Heart right ventricle (tissue), 16 donors: Measurements from ENCODE around the gene TXNRD1. TPM values are rescaled to one million over a fixed set of nuclear protein-coding genes. Genes with fewer than 3 reads are reported as not detected.

Experiments used
- ATAC-seq, 8 donors: fragments of 200-7000 bp; cut with Tn5 transposase; one replicate each; pipeline ENCODE4 v1.9.1; 2020; ENCODE audit warnings: mild to moderate bottlenecking in 8 of 8, moderate library complexity in 8 of 8, moderate number of reproducible peaks in 1 of 8
- DNase-seq, 2 donors: peaks; one replicate each; pipeline ENCODE4 v3.0.0-alpha.2; 2020
- H3K27ac ChIP-seq, 10 donors: fragments of 200-600 bp; sonication (generic) in 2 of 10; one replicate each; pipeline versions ENCODE4 v1.5.0 to v1.8.0; 2020 to 2022; ENCODE audit warnings: mild to moderate bottlenecking in 3 of 10
- H3K27me3 ChIP-seq, 7 donors: fragments of 200-600 bp; one replicate each; pipeline ENCODE4 v1.8.0; 2021 to 2022; ENCODE audit warnings: mild to moderate bottlenecking in 2 of 7
- H3K36me3 ChIP-seq, 9 donors: fragments of 200-600 bp; sonication (generic) in 1 of 9; one replicate each; pipeline versions ENCODE4 v1.5.0 to v1.8.0; 2020 to 2022; ENCODE audit warnings: mild to moderate bottlenecking in 2 of 9
- H3K4me1 ChIP-seq, 9 donors: fragments of 200-600 bp; sonication (generic) in 1 of 9; one replicate each; pipeline versions ENCODE4 v1.5.0 to v1.8.0; 2020 to 2022; ENCODE audit warnings: mild to moderate bottlenecking in 4 of 9
- H3K4me3 ChIP-seq, 10 donors: fragments of 200-600 bp; sonication (generic) in 2 of 10; one replicate each; pipeline versions ENCODE4 v1.5.0 to v1.8.0; 2020 to 2022; ENCODE audit warnings: mild to moderate bottlenecking in 7 of 10, moderate library complexity in 2 of 10
- H3K9me3 ChIP-seq, 11 donors: fragments of 200-600 bp in 10 of 11; sonication (generic) in 2 of 11; one replicate each; pipeline versions ENCODE4 v1.5.0 to v1.8.0; 2013 to 2022; ENCODE audit warnings: mild to moderate bottlenecking in 2 of 11, control low read depth in 1 of 11, moderate library complexity in 1 of 11
- WGBS, 2 donors: extraction: QIAGEN DNeasy Blood & Tissue Kit; methylation state at CpG; one replicate each; pipeline ENCODE4 v1.1.7; 2013; ENCODE audit warnings: inconsistent platforms in 1 of 2; 5-methylcytosine and 5-hydroxymethylcytosine counted together
- intact Hi-C, 10 donors: fragments of 100-400 bp; cut with DNase I; formaldehyde crosslinking; loops; one replicate each; pipeline versions ENCODE4 v1.11.1 to v1.14.2; 2022
- polyA plus RNA-seq, 2 donors: library from polyadenylated mRNA; stranded (reverse); fragments of 200-250 nt; gene quantifications; one replicate each; pipeline ENCODE4 v1.2.3, GENCODE V29; 2013
- total RNA-seq, 10 donors: library from RNA; stranded (reverse); fragmentation: NEBNext Ultra II Directional in 3 of 10; extraction: Animal tissue kit (Norgen Biotek cat#: 25700) in 3 of 10; gene quantifications; one replicate each; pipeline versions ENCODE4 v1.2.1 to v1.2.4, GENCODE V29; 2021 to 2023
- TF ChIP-seq, protein P1 (sequence below), 9 donors: fragments of 200-600 bp; sonication (generic) in 2 of 9; IDR thresholded peaks; one replicate each; pipeline versions ENCODE4 v1.5.0 to v1.8.0; 2021 to 2022; ENCODE audit warnings: antibody characterized with exemption in 9 of 9, mild to moderate bottlenecking in 5 of 9, moderate library complexity in 1 of 9
- donor health status: Arrhythmogenic right ventricular cardiomyopathy.
- donor health status: ischemic (EF 13 %, LVEDD 7.1; RV severe dilation, severe dysfunction).
- donor health status: healthy with polysubstance abuse.
- donor health status: DM: no; HTN: yes; CAD: no.
- donor health status: DM: no; HTN: no; CAD: no.
- donor health status: ischemic (EF 25% LVEDD 6.9; RV normal size, moderate dysfunction).
- donor health status: ischemic (EF 25% LVEDD 5.7; RV mildly dilated, moderate dysfunction).
- donor health status: healthy.
- donor health status: DM: yes; HTN: yes; CAD: no.
- donor health status: Ischemic cardiomyopathy.
- donor health status: ischemic (EF 35%, LVEDD 5.7; RV mildly dilated, moderate dysfunction).
- donor health status: nonischemic (EF 11% LVEDD 7.7; RV severe dilation, severe dysfunction).
- donor health status: DM: yes; HTN: yes; CAD: no.
- donor health status: PGD.
- donor health status: ischemic (EF 29% LVEDD 5.4; RV normal size, mild dysfunction).
- donor health status: nonischemic (EF 23%, LVEDD 6.1; RV moderate dilation, normal function).

The TXNRD1 gene
- total and polyA plus RNA-seq, 12 donors: 20.6 to 113 (median 79.5) TPM

- Histone ChIP-seq H3K4me3 (no peak overlapping the region), H3K36me3 (no peaks in the 10 kb centered on the region), H3K27me3 (peaks cover 0 to 4% (median 0%) of the 10 kb centered on the region in 7 donors), H3K4me1 (peaks cover 0 to 10% (median 0%) of the 10 kb centered on the region in 9 donors), H3K9me3 (peaks cover 0 to 3% (median 0%) of the 10 kb centered on the region in 11 donors), H3K27ac (no peak overlapping the region)
- ATAC-seq (no peak), DNase-seq (no peak)
- intact Hi-C loops: loop anchor here in 1 of 10 donors (5.0 kb wide), 1 partner anchor 674 kb away; no protein-coding TSS in a partner anchor
- 92 to 93% methylated on average over 4 of the region's 4 CpGs for WGBS, 2 donors
- TF ChIP-seq, protein P1, sequence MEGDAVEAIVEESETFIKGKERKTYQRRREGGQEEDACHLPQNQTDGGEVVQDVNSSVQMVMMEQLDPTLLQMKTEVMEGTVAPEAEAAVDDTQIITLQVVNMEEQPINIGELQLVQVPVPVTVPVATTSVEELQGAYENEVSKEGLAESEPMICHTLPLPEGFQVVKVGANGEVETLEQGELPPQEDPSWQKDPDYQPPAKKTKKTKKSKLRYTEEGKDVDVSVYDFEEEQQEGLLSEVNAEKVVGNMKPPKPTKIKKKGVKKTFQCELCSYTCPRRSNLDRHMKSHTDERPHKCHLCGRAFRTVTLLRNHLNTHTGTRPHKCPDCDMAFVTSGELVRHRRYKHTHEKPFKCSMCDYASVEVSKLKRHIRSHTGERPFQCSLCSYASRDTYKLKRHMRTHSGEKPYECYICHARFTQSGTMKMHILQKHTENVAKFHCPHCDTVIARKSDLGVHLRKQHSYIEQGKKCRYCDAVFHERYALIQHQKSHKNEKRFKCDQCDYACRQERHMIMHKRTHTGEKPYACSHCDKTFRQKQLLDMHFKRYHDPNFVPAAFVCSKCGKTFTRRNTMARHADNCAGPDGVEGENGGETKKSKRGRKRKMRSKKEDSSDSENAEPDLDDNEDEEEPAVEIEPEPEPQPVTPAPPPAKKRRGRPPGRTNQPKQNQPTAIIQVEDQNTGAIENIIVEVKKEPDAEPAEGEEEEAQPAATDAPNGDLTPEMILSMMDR (IDR thresholded peaks at IDR 0.05): no peak
Measured at GRCh38 chr12:104378427-104378826, 162.8 kb downstream of the TXNRD1 start.

GRCh38 chr12:104381341-104381730 lies 165.8 kb downstream of the TXNRD1 start:
- DNase-seq (no peak), ATAC-seq (no peak)
- Histone ChIP-seq H3K4me1 (peaks cover 0 to 10% (median 0%) of the 10 kb centered on the region in 9 donors), H3K27me3 (peaks cover 0 to 4% (median 0%) of the 10 kb centered on the region in 7 donors), H3K9me3 (no peaks in the 10 kb centered on the region), H3K27ac (no peak overlapping the region), H3K36me3 (no peaks in the 10 kb centered on the region), H3K4me3 (no peak overlapping the region)
- intact Hi-C loops: loop anchor here in 9 of 10 donors (2.0 to 10.0 kb wide), 10 partner anchors 76 to 673 kb away; partner anchors contain the start of gene CHST11 (in 1 of the 9)
- 48 to 57% methylated on average over 2 of the region's 2 CpGs for WGBS, 2 donors
- TF ChIP-seq, protein P1 (IDR thresholded peaks at IDR 0.05): no peak

DNA sequence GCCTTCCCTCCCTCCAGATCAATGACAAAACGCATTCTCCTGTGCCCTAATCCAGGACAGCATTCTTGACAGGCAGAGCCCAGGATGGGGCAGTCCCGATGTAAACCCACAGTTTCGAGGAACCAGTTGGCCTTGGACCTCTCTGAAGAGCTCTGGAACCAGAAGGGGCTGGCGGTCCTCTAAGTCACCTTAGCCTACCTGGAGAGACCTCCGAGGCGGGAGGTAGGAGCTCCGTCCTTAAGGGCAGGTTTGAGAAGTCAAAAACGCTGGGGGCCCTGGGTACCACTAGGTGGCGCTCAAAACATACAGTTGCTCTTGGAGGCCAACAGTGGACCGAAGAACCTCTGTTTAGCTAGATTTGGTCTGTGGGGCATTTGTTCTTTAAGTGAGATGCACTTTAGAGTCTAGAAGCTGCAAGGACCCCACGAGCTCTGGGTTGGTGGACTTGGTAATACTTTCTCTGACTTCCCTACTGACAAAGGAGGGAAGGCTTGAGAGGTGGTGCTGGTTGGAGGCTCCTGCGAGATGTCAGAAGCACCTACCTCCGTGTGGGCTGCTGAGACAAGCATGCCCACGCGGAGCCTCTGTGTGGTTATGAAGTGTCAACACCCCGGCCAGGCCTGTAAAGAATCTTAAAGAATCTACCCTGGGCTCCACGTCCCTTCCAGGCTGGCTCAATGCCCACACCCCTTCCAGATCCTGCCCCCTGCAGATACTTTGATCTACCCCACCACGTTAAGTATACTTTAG lies 166.3 kb downstream of the TXNRD1 start:
- Histone ChIP-seq H3K27me3 (peaks cover 0 to 4% (median 0%) of the 10 kb centered on the region in 7 donors), H3K27ac (no peak overlapping the region), H3K4me1 (peaks cover 0 to 10% (median 0%) of the 10 kb centered on the region in 9 donors), H3K4me3 (no peak overlapping the region), H3K36me3 (no peaks in the 10 kb centered on the region), H3K9me3 (no peaks in the 10 kb centered on the region)
- DNase-seq (peak; percentile 73 to 80), ATAC-seq (peak; percentile 72 to 92 (median 88))
- TF ChIP-seq, protein P1 (IDR thresholded peaks at IDR 0.05): peak; percentile 91 to 99 (median 96)
- 15 to 17% methylated on average over 18 of the region's 18 CpGs for WGBS, 2 donors
- intact Hi-C loops: loop anchor here (1.0 to 10.0 kb wide), 12 partner anchors 75 to 673 kb away; partner anchors contain the start of gene CHST11 (in 1 of the 10)

DNA sequence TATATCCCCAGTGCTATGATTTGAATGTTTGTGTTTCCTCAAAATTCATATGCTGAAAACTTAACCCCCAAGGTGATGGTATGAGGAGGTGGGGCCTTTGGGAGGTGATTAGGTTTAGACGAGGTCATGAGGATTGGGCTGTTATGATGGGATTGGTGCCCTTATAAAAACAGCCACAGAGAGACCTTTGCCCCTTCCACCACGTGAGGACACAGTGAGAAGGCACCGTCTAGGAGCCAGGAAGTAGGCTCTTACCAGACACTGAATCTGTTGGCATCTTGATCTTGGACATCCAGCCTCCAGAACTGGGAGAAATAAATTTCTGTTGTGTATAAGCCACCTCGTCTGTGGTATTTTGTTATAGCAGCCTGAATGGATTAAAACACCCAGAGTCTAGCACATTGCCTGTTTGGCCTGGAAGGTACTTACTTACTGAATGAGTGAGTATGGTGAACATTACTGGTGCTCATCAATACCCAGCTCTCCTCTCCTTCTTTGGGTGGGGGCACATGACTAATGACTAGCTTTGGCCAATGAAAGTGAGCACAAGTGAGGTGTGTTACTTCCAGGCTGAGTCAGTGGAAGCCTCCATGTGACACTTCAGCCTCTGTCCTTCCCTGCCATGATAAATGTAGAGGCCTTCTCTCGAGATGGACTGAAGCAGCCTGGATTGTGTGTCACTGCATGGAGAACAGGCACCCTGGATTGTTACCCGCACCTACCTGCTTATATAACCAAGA lies 168.7 kb downstream of the TXNRD1 start:
- ATAC-seq: no peak
- intact Hi-C loops: loop anchor here in 8 of 10 donors (5.0 to 10.0 kb wide), 8 partner anchors 73 to 670 kb away; partner anchors contain the start of gene CHST11 (in 1 of the 8)

More for the DNA sequence above, 168.7 kb downstream of the TXNRD1 start:
- Histone ChIP-seq H3K9me3 (no peaks in the 10 kb centered on the region), H3K27me3 (peaks cover 0 to 4% (median 0%) of the 10 kb centered on the region in 7 donors), H3K4me3 (no peak overlapping the region), H3K27ac (no peak overlapping the region), H3K4me1 (peaks cover 0 to 10% (median 0%) of the 10 kb centered on the region in 9 donors), H3K36me3 (no peaks in the 10 kb centered on the region)
- TF ChIP-seq, protein P1 (IDR thresholded peaks at IDR 0.05): no peak
- no peak for DNase-seq
- WGBS, 2 donors: 74 to 80% methylated on average over 6 of the region's 6 CpGs
